DND-41 (cell line): ENCODE results near the gene CFAP61.

Experiments used
- CTCF ChIP-seq: IDR thresholded peaks from 2 replicates; pipeline ENCODE4 v1.5.1; 2012; ENCODE audit warnings: borderline replicate concordance, low read length, moderate library complexity, mild to moderate bottlenecking; ENCODE audit not compliant: poor library complexity, severe bottlenecking; ENCODE audit errors: extremely low read depth
- EZH2 ChIP-seq: IDR thresholded peaks from 3 replicates; pipeline ENCODE4 v1.6.1; 2012; ENCODE audit warnings: borderline replicate concordance, low read depth, mild to moderate bottlenecking, moderate library complexity, low read length, inconsistent platforms; ENCODE audit not compliant: severe bottlenecking

- TF ChIP-seq CTCF: no peak
- no peak for TF ChIP-seq EZH2
These were observed 14.4 kb upstream of the CFAP61 start for GRCh38 chr20:20037960-20038359.
